ENCODE data around the gene MACROD2.

Gene MACROD2

GRCh38 chr20:14959506-14960475 is 964.5 kb downstream of the MACROD2 start:
- TF ChIP-seq CTCF (IDR thresholded peaks at IDR 0.05; ENCODE audit: insufficient read depth, low read length, missing control alignments): no peak
- H3K4me3 ChIP-seq (ENCODE audit: low read depth, low read length): no peak overlapping the region
- POLR2A ChIA-PET: no interaction called here
- CTCF ChIA-PET: no interaction called here
- DNase-seq (ENCODE audit: low read depth, low spot score): no peak

GRCh38 chr20:14960831-14961230 is 965.5 kb downstream of the MACROD2 start:
- CTCF ChIA-PET: no interaction called here
- no peak for TF ChIP-seq CTCF (IDR thresholded peaks at IDR 0.05; ENCODE audit: insufficient read depth, low read length, missing control alignments)
- DNase-seq (ENCODE audit: low read depth, low spot score): no peak
- H3K4me3 ChIP-seq (ENCODE audit: low read depth, low read length): no peak overlapping the region
- POLR2A ChIA-PET: no interaction called here

GRCh38 chr20:14963262-14963663 is 967.9 kb downstream of the MACROD2 start:
- CTCF ChIA-PET: no interaction called here
- POLR2A ChIA-PET: no interaction called here
- no peak for DNase-seq (ENCODE audit: low read depth, low spot score)

GRCh38 chr20:14966203-14966602 is 970.9 kb downstream of the MACROD2 start:
- CTCF ChIA-PET: no interaction called here
- no peak overlapping the region for H3K4me3 ChIP-seq (ENCODE audit: low read depth, low read length)
- no peak for TF ChIP-seq CTCF (IDR thresholded peaks at IDR 0.05; ENCODE audit: insufficient read depth, low read length, missing control alignments)
- DNase-seq (ENCODE audit: low read depth, low spot score): no peak
- POLR2A ChIA-PET: no interaction called here

More at GRCh38 chr20:14963262-14963663, 967.9 kb downstream of the MACROD2 start:
- H3K4me3 ChIP-seq (ENCODE audit: low read depth, low read length): no peak overlapping the region
- no peak for TF ChIP-seq CTCF (IDR thresholded peaks at IDR 0.05; ENCODE audit: insufficient read depth, low read length, missing control alignments)

GRCh38 chr20:14966808-14967207 is 971.5 kb downstream of the MACROD2 start:
- ChIA-PET CTCF (interaction anchor here (1.1 kb wide), 1 partner anchor 14 kb away, joined by 3 read pairs; no protein-coding TSS in a partner anchor), POLR2A (no interaction called here)
- TF ChIP-seq CTCF (IDR thresholded peaks at IDR 0.05; ENCODE audit: insufficient read depth, low read length, missing control alignments): no peak
- no peak overlapping the region for H3K4me3 ChIP-seq (ENCODE audit: low read depth, low read length)
- DNase-seq (ENCODE audit: low read depth, low spot score): no peak

- no peak for TF ChIP-seq CTCF (IDR thresholded peaks at IDR 0.05; ENCODE audit: insufficient read depth, low read length, missing control alignments)
- ChIA-PET POLR2A (no interaction called here), CTCF (no interaction called here)
- DNase-seq (ENCODE audit: low read depth, low spot score): no peak
- H3K4me3 ChIP-seq (ENCODE audit: low read depth, low read length): no peak overlapping the region
Observed at GRCh38 chr20:14972256-14972655, 976.9 kb downstream of the MACROD2 start.
